Measurements from ENCODE around the gene RC3H1. TPM values are rescaled to one million over a fixed set of nuclear protein-coding genes. Genes with fewer than 3 reads are reported as not detected.

RC3H1 gene
- total and polyA plus RNA-seq, 2 of the 13 experiments (the other 11 are each of a cell fraction or from before 2014, with no cell fraction given), result 11.2 to 19.6 TPM

DNA sequence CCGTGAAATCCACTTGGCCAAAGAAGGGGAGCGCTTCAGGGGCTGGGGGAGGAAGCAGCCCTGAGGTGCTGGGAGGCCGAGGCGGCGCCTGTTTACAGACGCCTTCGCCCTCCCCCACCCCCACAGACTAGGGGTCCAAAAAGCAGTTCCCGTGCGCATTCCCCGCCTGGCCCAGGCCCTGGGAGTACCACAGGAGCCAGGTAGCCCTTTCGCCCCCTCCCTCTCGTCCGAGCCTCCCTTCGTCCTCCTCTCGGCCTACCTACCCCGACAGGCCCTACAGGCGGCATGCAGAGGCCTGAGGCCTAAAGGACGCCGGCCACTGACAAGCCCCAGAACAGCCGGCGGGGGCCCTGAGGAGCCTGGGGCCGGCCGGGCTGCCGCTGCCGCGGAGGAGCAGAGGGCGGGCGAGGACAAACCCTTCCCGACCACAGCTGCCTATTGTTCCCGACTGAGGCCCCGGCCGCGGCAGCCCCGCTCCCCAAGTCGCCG, 522 bp downstream of the RC3H1 start (continued):
- TF ChIP-seq, protein P1, sequence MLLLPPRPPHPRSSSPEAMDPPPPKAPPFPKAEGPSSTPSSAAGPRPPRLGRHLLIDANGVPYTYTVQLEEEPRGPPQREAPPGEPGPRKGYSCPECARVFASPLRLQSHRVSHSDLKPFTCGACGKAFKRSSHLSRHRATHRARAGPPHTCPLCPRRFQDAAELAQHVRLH (CRISPR knock-in tag; IDR thresholded peaks at IDR 0.05; ENCODE audit: borderline replicate concordance, low read depth), result no peak
- TF ChIP-seq, protein P2, sequence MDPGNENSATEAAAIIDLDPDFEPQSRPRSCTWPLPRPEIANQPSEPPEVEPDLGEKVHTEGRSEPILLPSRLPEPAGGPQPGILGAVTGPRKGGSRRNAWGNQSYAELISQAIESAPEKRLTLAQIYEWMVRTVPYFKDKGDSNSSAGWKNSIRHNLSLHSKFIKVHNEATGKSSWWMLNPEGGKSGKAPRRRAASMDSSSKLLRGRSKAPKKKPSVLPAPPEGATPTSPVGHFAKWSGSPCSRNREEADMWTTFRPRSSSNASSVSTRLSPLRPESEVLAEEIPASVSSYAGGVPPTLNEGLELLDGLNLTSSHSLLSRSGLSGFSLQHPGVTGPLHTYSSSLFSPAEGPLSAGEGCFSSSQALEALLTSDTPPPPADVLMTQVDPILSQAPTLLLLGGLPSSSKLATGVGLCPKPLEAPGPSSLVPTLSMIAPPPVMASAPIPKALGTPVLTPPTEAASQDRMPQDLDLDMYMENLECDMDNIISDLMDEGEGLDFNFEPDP (CRISPR knock-in tag; conservative IDR thresholded peaks at IDR 0.05), result 0 out of 2 replicates have a peak, but pooled peaks have one; percentile 93
- TF ChIP-seq, protein P3, sequence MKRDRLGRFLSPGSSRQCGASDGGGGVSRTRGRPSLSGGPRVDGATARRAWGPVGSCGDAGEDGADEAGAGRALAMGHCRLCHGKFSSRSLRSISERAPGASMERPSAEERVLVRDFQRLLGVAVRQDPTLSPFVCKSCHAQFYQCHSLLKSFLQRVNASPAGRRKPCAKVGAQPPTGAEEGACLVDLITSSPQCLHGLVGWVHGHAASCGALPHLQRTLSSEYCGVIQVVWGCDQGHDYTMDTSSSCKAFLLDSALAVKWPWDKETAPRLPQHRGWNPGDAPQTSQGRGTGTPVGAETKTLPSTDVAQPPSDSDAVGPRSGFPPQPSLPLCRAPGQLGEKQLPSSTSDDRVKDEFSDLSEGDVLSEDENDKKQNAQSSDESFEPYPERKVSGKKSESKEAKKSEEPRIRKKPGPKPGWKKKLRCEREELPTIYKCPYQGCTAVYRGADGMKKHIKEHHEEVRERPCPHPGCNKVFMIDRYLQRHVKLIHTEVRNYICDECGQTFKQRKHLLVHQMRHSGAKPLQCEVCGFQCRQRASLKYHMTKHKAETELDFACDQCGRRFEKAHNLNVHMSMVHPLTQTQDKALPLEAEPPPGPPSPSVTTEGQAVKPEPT (CRISPR knock-in tag; IDR thresholded peaks at IDR 0.05; ENCODE audit: low read depth), result 0 out of 2 replicates have a peak, but pooled peaks have one; percentile 18
- TF ChIP-seq, protein P4, sequence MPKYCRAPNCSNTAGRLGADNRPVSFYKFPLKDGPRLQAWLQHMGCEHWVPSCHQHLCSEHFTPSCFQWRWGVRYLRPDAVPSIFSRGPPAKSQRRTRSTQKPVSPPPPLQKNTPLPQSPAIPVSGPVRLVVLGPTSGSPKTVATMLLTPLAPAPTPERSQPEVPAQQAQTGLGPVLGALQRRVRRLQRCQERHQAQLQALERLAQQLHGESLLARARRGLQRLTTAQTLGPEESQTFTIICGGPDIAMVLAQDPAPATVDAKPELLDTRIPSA (CRISPR knock-in tag; IDR thresholded peaks at IDR 0.05; ENCODE audit: borderline replicate concordance), result no peak
- TF ChIP-seq, protein P5, sequence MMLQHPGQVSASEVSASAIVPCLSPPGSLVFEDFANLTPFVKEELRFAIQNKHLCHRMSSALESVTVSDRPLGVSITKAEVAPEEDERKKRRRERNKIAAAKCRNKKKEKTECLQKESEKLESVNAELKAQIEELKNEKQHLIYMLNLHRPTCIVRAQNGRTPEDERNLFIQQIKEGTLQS (CRISPR knock-in tag; IDR thresholded peaks at IDR 0.05), result no peak
- TF ChIP-seq TCF7L2 (IDR thresholded peaks at IDR 0.05; ENCODE audit: low read depth, low read length), result no peak
- 0 out of 2 replicates have a peak, but pooled peaks have one; percentile 39 for TF ChIP-seq FOXO1 (CRISPR knock-in tag; IDR thresholded peaks at IDR 0.05)
- TF ChIP-seq JUND (CRISPR knock-in tag; IDR thresholded peaks at IDR 0.05), result no peak
- TF ChIP-seq, protein P6, sequence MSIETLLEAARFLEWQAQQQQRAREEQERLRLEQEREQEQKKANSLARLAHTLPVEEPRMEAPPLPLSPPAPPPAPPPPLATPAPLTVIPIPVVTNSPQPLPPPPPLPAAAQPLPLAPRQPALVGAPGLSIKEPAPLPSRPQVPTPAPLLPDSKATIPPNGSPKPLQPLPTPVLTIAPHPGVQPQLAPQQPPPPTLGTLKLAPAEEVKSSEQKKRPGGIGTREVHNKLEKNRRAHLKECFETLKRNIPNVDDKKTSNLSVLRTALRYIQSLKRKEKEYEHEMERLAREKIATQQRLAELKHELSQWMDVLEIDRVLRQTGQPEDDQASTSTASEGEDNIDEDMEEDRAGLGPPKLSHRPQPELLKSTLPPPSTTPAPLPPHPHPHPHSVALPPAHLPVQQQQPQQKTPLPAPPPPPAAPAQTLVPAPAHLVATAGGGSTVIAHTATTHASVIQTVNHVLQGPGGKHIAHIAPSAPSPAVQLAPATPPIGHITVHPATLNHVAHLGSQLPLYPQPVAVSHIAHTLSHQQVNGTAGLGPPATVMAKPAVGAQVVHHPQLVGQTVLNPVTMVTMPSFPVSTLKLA (IDR thresholded peaks at IDR 0.05), result no peak
- TF ChIP-seq RFXAP (CRISPR knock-in tag; IDR thresholded peaks at IDR 0.05; ENCODE audit: borderline replicate concordance), result no peak
- TF ChIP-seq HDAC6 (IDR thresholded peaks at IDR 0.05; ENCODE audit: low read depth, low read length), result no peak
- TF ChIP-seq, protein P7, sequence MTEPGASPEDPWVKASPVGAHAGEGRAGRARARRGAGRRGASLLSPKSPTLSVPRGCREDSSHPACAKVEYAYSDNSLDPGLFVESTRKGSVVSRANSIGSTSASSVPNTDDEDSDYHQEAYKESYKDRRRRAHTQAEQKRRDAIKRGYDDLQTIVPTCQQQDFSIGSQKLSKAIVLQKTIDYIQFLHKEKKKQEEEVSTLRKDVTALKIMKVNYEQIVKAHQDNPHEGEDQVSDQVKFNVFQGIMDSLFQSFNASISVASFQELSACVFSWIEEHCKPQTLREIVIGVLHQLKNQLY (CRISPR knock-in tag; IDR thresholded peaks at IDR 0.05), result no peak
- no peak for TF ChIP-seq POLR2AphosphoS5 (IDR thresholded peaks at IDR 0.05; ENCODE audit: low read depth, low read length)
- TF ChIP-seq ZNF746 (CRISPR knock-in tag; IDR thresholded peaks at IDR 0.05), result 0 out of 2 replicates have a peak, but pooled peaks have one; percentile 26
- no peak for TF ChIP-seq ZNF251 (CRISPR knock-in tag; IDR thresholded peaks at IDR 0.05)
- no peak for TF ChIP-seq KDM5A (IDR thresholded peaks at IDR 0.05; ENCODE audit: borderline replicate concordance, low read length)
- TF ChIP-seq FOXC1 (CRISPR knock-in tag; IDR thresholded peaks at IDR 0.05; ENCODE audit: borderline replicate concordance), result no peak
- no peak; the same call in 1 of the 2 replicates for TF ChIP-seq TAF1 (CRISPR knock-in tag; IDR thresholded peaks at IDR 0.05)
- no peak for TF ChIP-seq TP53 (CRISPR knock-in tag; conservative IDR thresholded peaks at IDR 0.05)
- TF ChIP-seq, protein P8, sequence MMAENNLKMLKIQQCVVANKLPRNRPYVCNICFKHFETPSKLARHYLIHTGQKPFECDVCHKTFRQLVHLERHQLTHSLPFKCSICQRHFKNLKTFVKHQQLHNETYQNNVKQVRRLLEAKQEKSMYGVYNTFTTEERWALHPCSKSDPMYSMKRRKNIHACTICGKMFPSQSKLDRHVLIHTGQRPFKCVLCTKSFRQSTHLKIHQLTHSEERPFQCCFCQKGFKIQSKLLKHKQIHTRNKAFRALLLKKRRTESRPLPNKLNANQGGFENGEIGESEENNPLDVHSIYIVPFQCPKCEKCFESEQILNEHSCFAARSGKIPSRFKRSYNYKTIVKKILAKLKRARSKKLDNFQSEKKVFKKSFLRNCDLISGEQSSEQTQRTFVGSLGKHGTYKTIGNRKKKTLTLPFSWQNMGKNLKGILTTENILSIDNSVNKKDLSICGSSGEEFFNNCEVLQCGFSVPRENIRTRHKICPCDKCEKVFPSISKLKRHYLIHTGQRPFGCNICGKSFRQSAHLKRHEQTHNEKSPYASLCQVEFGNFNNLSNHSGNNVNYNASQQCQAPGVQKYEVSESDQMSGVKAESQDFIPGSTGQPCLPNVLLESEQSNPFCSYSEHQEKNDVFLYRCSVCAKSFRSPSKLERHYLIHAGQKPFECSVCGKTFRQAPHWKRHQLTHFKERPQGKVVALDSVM (CRISPR knock-in tag; IDR thresholded peaks at IDR 0.05), result no peak; the same call in 1 of the 2 replicates
- TF ChIP-seq, protein P9, sequence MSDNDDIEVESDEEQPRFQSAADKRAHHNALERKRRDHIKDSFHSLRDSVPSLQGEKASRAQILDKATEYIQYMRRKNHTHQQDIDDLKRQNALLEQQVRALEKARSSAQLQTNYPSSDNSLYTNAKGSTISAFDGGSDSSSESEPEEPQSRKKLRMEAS (IDR thresholded peaks at IDR 0.05), result peak; percentile 5; the same call in 1 of the 2 replicates

Measured in HepG2 (cell line).